Measurements from ENCODE around the gene NEUROD1.

GRCh38 chr2:181658444-181658843 is 21.9 kb downstream of the NEUROD1 start:
- TF ChIP-seq CTCF (IDR thresholded peaks at IDR 0.05; ENCODE audit: poor library complexity): no peak
- TF ChIP-seq EZH2phosphoT487 (IDR thresholded peaks at IDR 0.05; ENCODE audit: low read depth, severe bottlenecking, unreplicated experiment): no peak
